Measurements from ENCODE around the gene TNFRSF4. TPM values are rescaled to one million over a fixed set of nuclear protein-coding genes. Genes with fewer than 3 reads are reported as not detected.

TNFRSF4 gene
- total and polyA plus RNA-seq, 4 donors, result 1.0 to 3.5 (median 1.6) TPM; not detected in 1

DNA sequence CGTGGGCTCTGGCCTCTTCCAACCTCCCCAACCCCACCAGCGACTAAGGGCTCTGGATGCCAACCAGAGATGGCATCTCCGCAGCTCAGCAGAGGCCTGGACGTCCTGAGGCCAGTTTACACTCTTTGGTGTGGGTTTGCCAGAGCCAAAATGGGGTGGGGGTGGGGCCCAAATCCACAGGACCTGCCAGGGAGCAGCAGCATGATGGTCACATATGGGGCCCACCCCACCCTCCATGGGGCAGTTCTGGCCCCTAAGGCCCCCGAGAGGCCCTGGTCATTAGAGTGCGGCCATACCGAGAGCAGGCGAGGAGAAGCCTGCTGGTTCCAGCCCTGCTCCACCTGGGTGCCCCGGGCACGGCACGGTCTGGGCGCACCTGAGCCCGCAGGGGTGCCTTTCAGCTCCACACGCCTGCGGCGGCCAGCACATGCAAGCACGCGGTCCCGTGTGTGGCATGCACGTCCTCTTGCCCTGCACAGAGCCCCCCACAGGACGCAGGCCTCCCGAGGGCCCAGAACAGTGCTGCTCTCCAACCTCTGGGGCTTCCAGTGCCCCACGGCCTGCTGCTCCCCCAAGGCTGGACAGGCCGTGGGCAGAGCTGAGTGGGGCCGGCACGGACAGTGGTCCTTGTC is 27.8 kb upstream of the TNFRSF4 start:
- Histone ChIP-seq H3K9me3 (ENCODE audit: control insufficient read depth, low read length) (no peaks in the 10 kb centered on the region), H3K4me3 (ENCODE audit: low read length in 2 of 2) (no peak overlapping the region), H3K27me3 (ENCODE audit: control insufficient read depth in 1 of 2, insufficient read depth in 2 of 2, low read length in 1 of 2) (no peaks in the 10 kb centered on the region), H3K36me3 (ENCODE audit: control insufficient read depth in 1 of 2, insufficient read depth in 2 of 2, low read length in 1 of 2) (no peaks in the 10 kb centered on the region), H3K4me1 (ENCODE audit: control insufficient read depth in 1 of 2, insufficient read depth in 2 of 2, low read length in 2 of 2) (no peaks in the 10 kb centered on the region), H3K27ac (ENCODE audit: low read depth in 1 of 2, low read length in 2 of 2) (no peak overlapping the region)
- intact Hi-C loops (cut with DNase I), result no loop called here
- WGBS, 2 donors, result 80 to 83% methylated on average over 26 of the region's 26 CpGs
- DNase-seq (no peak), ATAC-seq (ENCODE audit: low FRiP score) (no peak)

DNA sequence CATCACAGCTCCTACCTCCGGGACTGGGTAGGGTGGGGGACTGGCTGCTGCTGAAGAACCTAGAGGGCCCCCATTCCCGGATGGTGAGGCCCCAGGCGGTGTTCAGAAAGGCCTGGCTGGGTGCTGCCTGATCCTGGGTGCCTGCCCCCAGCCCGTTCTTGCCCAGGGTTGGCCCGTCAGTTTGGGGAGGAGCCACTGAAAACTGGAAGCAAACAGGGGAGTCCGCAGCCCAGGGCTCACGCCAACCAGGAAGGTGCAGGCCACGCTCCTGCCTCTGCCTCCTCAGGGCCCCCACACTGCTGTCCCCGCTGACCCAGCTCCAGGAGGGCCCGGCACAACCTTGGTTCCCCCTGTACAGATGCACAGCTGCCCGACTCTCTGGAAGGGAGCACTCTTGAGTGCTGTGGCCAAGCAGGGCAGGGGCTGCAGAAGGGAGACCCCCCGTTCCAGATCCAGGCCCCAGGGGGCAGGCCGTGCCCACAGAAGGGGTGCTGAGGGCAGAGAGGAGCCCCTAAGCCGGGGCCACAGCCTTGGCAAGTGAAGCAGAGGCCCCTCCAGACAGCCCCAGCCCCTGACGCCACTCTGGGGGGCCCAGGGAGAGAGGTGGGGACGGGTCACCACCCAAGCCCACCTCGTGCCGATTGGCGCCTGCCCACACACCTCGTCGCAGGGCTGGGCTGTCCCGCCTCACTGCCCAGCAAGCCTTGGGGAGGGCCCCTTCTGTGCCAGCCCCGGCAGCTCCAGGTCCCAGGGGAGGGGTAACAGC is 27.1 kb upstream of the TNFRSF4 start:
- Histone ChIP-seq H3K4me3 (ENCODE audit: low read length in 2 of 2) (no peak overlapping the region), H3K27me3 (ENCODE audit: control insufficient read depth in 1 of 2, insufficient read depth in 2 of 2, low read length in 1 of 2) (no peaks in the 10 kb centered on the region), H3K9me3 (ENCODE audit: control insufficient read depth, low read length) (no peaks in the 10 kb centered on the region), H3K27ac (ENCODE audit: low read depth in 1 of 2, low read length in 2 of 2) (no peak overlapping the region), H3K36me3 (ENCODE audit: control insufficient read depth in 1 of 2, insufficient read depth in 2 of 2, low read length in 1 of 2) (no peaks in the 10 kb centered on the region), H3K4me1 (ENCODE audit: control insufficient read depth in 1 of 2, insufficient read depth in 2 of 2, low read length in 2 of 2) (no peaks in the 10 kb centered on the region)
- 36 to 42% methylated on average over 23 of the region's 23 CpGs for WGBS, 2 donors
- ATAC-seq (ENCODE audit: low FRiP score) (no peak), DNase-seq (no peak)
- intact Hi-C loops (cut with DNase I), result no loop called here

DNA sequence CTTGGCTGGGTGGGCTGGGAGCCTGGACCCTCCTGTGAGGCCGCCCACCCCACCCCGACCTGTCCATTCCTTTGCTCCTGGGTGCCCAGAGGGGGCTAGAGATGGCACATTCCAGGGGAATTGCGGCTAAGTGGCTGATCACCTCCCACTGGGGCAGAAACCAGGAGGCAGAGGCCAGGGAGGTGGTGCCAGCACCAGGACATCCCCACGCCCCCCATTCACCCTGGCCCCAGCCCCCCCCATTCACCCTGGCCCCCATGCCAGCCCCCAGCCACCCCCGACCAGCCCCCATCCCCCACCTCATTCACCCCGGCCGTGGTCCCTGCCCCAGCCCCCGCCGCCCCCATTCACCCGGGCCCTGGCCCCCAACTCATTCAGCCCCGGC is 26.4 kb upstream of the TNFRSF4 start:
- Histone ChIP-seq H3K9me3 (ENCODE audit: control insufficient read depth, low read length) (no peaks in the 10 kb centered on the region), H3K27me3 (ENCODE audit: control insufficient read depth in 1 of 2, insufficient read depth in 2 of 2, low read length in 1 of 2) (no peaks in the 10 kb centered on the region), H3K27ac (ENCODE audit: low read depth in 1 of 2, low read length in 2 of 2) (no peak overlapping the region), H3K36me3 (ENCODE audit: control insufficient read depth in 1 of 2, insufficient read depth in 2 of 2, low read length in 1 of 2) (no peaks in the 10 kb centered on the region), H3K4me1 (ENCODE audit: control insufficient read depth in 1 of 2, insufficient read depth in 2 of 2, low read length in 2 of 2) (no peaks in the 10 kb centered on the region), H3K4me3 (ENCODE audit: low read length in 2 of 2) (no peak overlapping the region)
- DNase-seq (no peak), ATAC-seq (ENCODE audit: low FRiP score) (no peak)
- intact Hi-C loops (cut with DNase I), result no loop called here
- 35% methylated on average over 9 to 11 of the region's 11 CpGs for WGBS, 2 donors

DNA sequence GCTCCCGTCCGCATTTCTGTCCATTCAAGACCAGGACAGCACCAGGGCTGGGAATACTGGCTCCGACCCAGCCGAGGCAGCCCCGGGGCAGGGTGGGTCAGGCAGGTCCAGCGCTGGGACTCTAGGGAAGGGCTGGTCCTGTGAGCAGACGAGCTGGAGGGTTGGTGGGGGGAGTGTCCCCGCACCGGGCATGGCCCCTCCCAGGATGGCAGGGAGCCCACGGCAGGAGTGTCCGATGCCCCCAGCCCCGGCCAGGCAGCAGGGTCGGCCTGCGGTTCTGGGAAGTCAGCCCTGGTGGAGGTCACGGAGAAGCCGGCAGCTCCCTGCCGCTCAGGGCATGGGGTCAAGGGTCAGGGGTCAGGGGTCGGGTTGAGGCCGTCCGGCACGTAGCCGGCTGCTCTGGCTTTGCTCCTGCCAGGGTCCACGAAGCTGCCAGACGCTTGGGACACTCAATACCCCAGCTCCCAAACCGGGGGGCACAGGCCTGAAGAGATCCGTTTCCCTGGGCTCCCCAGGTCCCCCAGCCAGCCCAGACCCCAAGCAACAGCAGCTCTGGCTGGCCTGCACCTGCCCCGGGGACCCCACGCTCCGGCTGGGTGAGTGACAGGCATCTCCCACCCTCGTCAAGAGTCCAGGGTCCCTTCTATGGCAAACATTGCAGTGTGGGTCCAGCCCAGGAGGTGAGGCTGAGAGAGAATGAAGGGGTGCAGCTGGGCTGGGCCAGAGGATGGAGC is 25.8 kb upstream of the TNFRSF4 start:
- Histone ChIP-seq H3K4me3 (ENCODE audit: low read length in 2 of 2) (no peak overlapping the region), H3K9me3 (ENCODE audit: control insufficient read depth, low read length) (no peaks in the 10 kb centered on the region), H3K27ac (ENCODE audit: low read depth in 1 of 2, low read length in 2 of 2) (no peak overlapping the region), H3K4me1 (ENCODE audit: control insufficient read depth in 1 of 2, insufficient read depth in 2 of 2, low read length in 2 of 2) (no peaks in the 10 kb centered on the region), H3K27me3 (ENCODE audit: control insufficient read depth in 1 of 2, insufficient read depth in 2 of 2, low read length in 1 of 2) (no peaks in the 10 kb centered on the region), H3K36me3 (ENCODE audit: control insufficient read depth in 1 of 2, insufficient read depth in 2 of 2, low read length in 1 of 2) (no peaks in the 10 kb centered on the region)
- 19 to 24% methylated on average over 30 of the region's 30 CpGs for WGBS, 2 donors
- intact Hi-C loops (cut with DNase I), result no loop called here
- DNase-seq (no peak), ATAC-seq (ENCODE audit: low FRiP score) (no peak)

DNA sequence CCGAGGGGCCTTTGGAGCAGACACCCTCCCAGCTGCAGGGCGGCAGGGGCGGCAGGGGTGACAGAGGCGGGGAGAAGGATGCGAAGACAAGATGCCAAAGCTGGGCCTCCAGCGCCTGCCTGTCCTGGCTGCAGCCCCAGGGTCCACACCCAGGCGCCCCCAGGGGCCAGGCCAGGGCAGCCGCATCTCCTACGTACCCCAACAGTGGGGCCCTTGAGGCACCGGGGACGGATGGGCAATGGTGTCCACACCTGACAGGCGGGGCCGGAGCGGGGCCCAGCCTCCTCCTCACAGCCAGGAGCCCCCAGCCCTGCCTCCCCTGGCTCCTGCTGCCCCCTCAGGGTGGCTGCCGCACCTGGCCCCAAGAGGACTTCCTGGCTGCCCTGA is 25.3 kb upstream of the TNFRSF4 start:
- Histone ChIP-seq H3K27me3 (ENCODE audit: control insufficient read depth in 1 of 2, insufficient read depth in 2 of 2, low read length in 1 of 2) (no peaks in the 10 kb centered on the region), H3K4me1 (ENCODE audit: control insufficient read depth in 1 of 2, insufficient read depth in 2 of 2, low read length in 2 of 2) (no peaks in the 10 kb centered on the region), H3K4me3 (ENCODE audit: low read length in 2 of 2) (no peak overlapping the region), H3K36me3 (ENCODE audit: control insufficient read depth in 1 of 2, insufficient read depth in 2 of 2, low read length in 1 of 2) (no peaks in the 10 kb centered on the region), H3K9me3 (ENCODE audit: control insufficient read depth, low read length) (no peaks in the 10 kb centered on the region), H3K27ac (ENCODE audit: low read depth in 1 of 2, low read length in 2 of 2) (no peak overlapping the region)
- DNase-seq, result no peak
- 53 to 69% methylated on average over 13 to 15 of the region's 15 CpGs for WGBS, 2 donors
- intact Hi-C loops (cut with DNase I), result no loop called here
- no peak for ATAC-seq (ENCODE audit: low FRiP score)

DNA sequence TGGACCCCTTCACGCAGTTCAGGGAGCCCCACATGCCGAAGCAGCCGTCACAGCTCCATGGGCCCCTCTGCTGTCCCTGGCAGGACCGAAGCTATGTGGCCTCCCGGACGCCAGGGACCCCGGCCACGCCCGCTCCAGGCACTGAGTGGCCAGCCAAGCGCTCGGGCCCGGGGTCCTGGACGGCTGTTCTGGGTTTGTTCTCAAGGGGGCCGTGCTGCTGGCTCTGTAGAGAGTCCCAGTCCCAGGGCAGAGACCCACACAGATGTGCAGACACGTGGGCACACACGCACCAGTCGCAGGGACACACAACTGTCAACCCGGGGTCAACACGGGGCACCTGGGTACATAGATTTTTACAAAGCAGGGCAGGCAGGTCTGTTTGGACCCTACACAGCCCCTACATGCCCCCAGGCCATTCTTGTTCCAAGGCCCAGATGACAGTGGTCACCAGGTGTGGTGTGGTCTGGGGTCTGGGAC is 24.8 kb upstream of the TNFRSF4 start:
- intact Hi-C loops (cut with DNase I), result no loop called here
- Histone ChIP-seq H3K9me3 (ENCODE audit: control insufficient read depth, low read length) (no peaks in the 10 kb centered on the region), H3K4me1 (ENCODE audit: control insufficient read depth in 1 of 2, insufficient read depth in 2 of 2, low read length in 2 of 2) (no peaks in the 10 kb centered on the region), H3K4me3 (ENCODE audit: low read length in 2 of 2) (no peak overlapping the region), H3K36me3 (ENCODE audit: control insufficient read depth in 1 of 2, insufficient read depth in 2 of 2, low read length in 1 of 2) (no peaks in the 10 kb centered on the region), H3K27ac (ENCODE audit: low read depth in 1 of 2, low read length in 2 of 2) (no peak overlapping the region), H3K27me3 (ENCODE audit: control insufficient read depth in 1 of 2, insufficient read depth in 2 of 2, low read length in 1 of 2) (no peaks in the 10 kb centered on the region)
- ATAC-seq (ENCODE audit: low FRiP score) (no peak), DNase-seq (no peak)
- 54 to 72% methylated on average over 19 of the region's 19 CpGs for WGBS, 2 donors

DNA sequence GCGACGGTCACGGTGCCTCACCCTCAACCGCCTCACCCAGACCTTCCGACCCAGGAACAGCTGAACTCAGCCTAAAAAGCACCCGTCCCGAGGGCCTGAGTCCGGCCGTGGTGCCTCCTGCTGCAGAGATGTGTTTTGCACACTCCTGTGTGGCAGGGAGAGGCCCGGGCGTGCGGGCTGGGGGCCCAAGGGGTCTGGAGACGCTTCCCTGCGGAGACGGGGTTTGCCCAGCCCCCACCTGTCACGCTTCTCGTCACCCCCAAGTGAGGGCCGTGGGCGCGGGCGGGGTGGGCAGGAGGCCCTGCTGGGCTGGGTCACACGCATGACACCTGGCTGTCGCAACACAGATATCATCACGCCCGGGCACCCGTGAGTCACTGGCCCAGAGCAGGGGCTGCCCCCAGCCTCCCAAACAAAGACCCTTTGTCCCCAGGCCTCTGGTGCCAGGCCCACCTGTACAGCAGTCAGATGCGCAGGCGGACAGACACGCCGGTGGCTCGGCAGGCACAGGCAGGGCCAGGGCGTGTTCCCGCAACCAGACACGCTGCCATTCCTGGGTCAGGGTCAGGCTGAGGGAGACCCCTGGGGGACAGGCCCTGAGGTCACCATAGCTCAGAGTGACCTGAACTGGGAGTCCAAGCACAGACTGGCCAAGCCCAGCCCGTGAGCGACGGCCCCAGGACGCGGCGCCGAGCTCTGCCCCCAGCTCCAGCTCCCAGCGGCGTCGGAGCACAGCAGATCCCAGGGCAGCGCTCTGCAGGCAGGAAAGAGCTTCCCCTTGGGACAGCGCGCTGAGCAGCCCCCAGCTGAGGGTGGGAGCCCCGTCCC is 24.1 kb upstream of the TNFRSF4 start:
- Histone ChIP-seq H3K36me3 (ENCODE audit: control insufficient read depth in 1 of 2, insufficient read depth in 2 of 2, low read length in 1 of 2) (no peaks in the 10 kb centered on the region), H3K27me3 (ENCODE audit: control insufficient read depth in 1 of 2, insufficient read depth in 2 of 2, low read length in 1 of 2) (no peaks in the 10 kb centered on the region), H3K4me3 (ENCODE audit: low read length in 2 of 2) (no peak overlapping the region), H3K4me1 (ENCODE audit: control insufficient read depth in 1 of 2, insufficient read depth in 2 of 2, low read length in 2 of 2) (no peaks in the 10 kb centered on the region), H3K9me3 (ENCODE audit: control insufficient read depth, low read length) (no peaks in the 10 kb centered on the region), H3K27ac (ENCODE audit: low read depth in 1 of 2, low read length in 2 of 2) (no peak overlapping the region)
- 42 to 49% methylated on average over 47 to 48 of the region's 48 CpGs for WGBS, 2 donors
- DNase-seq (no peak), ATAC-seq (ENCODE audit: low FRiP score) (no peak)
- intact Hi-C loops (cut with DNase I), result no loop called here

All from aorta (tissue), 5 donors.